ENCODE measurements around the gene SYNGR3.

Gene SYNGR3

GRCh38 chr16:1974157-1975070 is 15.4 kb upstream of the SYNGR3 start:
- no peaks in the 10 kb centered on the region for H3K9me3 ChIP-seq (ENCODE audit: insufficient read depth, low read depth, low read length)
- H3K27me3 ChIP-seq (ENCODE audit: insufficient read depth, low read length), result peaks cover 9% of the 10 kb centered on the region
- no peak overlapping the region for H3K4me3 ChIP-seq (ENCODE audit: low read length)
- H3K9ac ChIP-seq (ENCODE audit: low read depth, low read length), result no peak overlapping the region
- no peak overlapping the region for H3K27ac ChIP-seq (ENCODE audit: low read length)
- peaks cover 36% of the 10 kb centered on the region for H3K36me3 ChIP-seq (ENCODE audit: insufficient read depth, low read depth, low read length)
- no peaks in the 10 kb centered on the region; the same call in 1 of the 2 replicates for H3K4me1 ChIP-seq (ENCODE audit: insufficient read depth, low read length)

GRCh38 chr16:1975432-1976215 is 14.1 kb upstream of the SYNGR3 start:
- Histone ChIP-seq H3K9ac (ENCODE audit: low read depth, low read length) (no peak overlapping the region), H3K27ac (ENCODE audit: low read length) (no peak overlapping the region), H3K36me3 (ENCODE audit: insufficient read depth, low read depth, low read length) (peaks cover 36% of the 10 kb centered on the region), H3K27me3 (ENCODE audit: insufficient read depth, low read length) (peaks cover 22% of the 10 kb centered on the region), H3K4me3 (ENCODE audit: low read length) (no peak overlapping the region), H3K9me3 (ENCODE audit: insufficient read depth, low read depth, low read length) (no peaks in the 10 kb centered on the region), H3K4me1 (ENCODE audit: insufficient read depth, low read length) (no peaks in the 10 kb centered on the region; the same call in 1 of the 2 replicates)

GRCh38 chr16:1976216-1976520 is 13.6 kb upstream of the SYNGR3 start:
- no peak overlapping the region for H3K27ac ChIP-seq (ENCODE audit: low read length)
- peaks cover 27% of the 10 kb centered on the region for H3K27me3 ChIP-seq (ENCODE audit: insufficient read depth, low read length)
- H3K36me3 ChIP-seq (ENCODE audit: insufficient read depth, low read depth, low read length), result peaks cover 36% of the 10 kb centered on the region
- no peaks in the 10 kb centered on the region for H3K9me3 ChIP-seq (ENCODE audit: insufficient read depth, low read depth, low read length)
- peaks cover under 1% of the 10 kb centered on the region; the same call in 1 of the 2 replicates for H3K4me1 ChIP-seq (ENCODE audit: insufficient read depth, low read length)
- H3K9ac ChIP-seq (ENCODE audit: low read depth, low read length), result no peak overlapping the region
- H3K4me3 ChIP-seq (ENCODE audit: low read length), result no peak overlapping the region

GRCh38 chr16:1976951-1977874 is 12.6 kb upstream of the SYNGR3 start:
- H3K9ac ChIP-seq (ENCODE audit: low read depth, low read length), result no peak overlapping the region
- peaks cover 5% of the 10 kb centered on the region; the same call in 1 of the 2 replicates for H3K4me1 ChIP-seq (ENCODE audit: insufficient read depth, low read length)
- no peaks in the 10 kb centered on the region for H3K9me3 ChIP-seq (ENCODE audit: insufficient read depth, low read depth, low read length)
- no peak overlapping the region for H3K27ac ChIP-seq (ENCODE audit: low read length)
- H3K27me3 ChIP-seq (ENCODE audit: insufficient read depth, low read length), result peaks cover 37% of the 10 kb centered on the region
- no peak overlapping the region for H3K4me3 ChIP-seq (ENCODE audit: low read length)
- peaks cover 36% of the 10 kb centered on the region for H3K36me3 ChIP-seq (ENCODE audit: insufficient read depth, low read depth, low read length)

GRCh38 chr16:1977875-1978268 is 11.9 kb upstream of the SYNGR3 start:
- H3K27me3 ChIP-seq (ENCODE audit: insufficient read depth, low read length), result peaks cover 44% of the 10 kb centered on the region
- H3K9me3 ChIP-seq (ENCODE audit: insufficient read depth, low read depth, low read length), result no peaks in the 10 kb centered on the region
- H3K36me3 ChIP-seq (ENCODE audit: insufficient read depth, low read depth, low read length), result peaks cover 36% of the 10 kb centered on the region
- H3K4me1 ChIP-seq (ENCODE audit: insufficient read depth, low read length), result peaks cover 5% of the 10 kb centered on the region; the same call in 1 of the 2 replicates
- H3K4me3 ChIP-seq (ENCODE audit: low read length), result no peak overlapping the region
- no peak overlapping the region for H3K27ac ChIP-seq (ENCODE audit: low read length)
- no peak overlapping the region for H3K9ac ChIP-seq (ENCODE audit: low read depth, low read length)

- Histone ChIP-seq H3K36me3 (ENCODE audit: insufficient read depth, low read depth, low read length) (peaks cover 36% of the 10 kb centered on the region), H3K4me1 (ENCODE audit: insufficient read depth, low read length) (peaks cover 5% of the 10 kb centered on the region; the same call in 1 of the 2 replicates), H3K27ac (ENCODE audit: low read length) (no peak overlapping the region), H3K9me3 (ENCODE audit: insufficient read depth, low read depth, low read length) (no peaks in the 10 kb centered on the region), H3K9ac (ENCODE audit: low read depth, low read length) (no peak overlapping the region; the same call in 1 of the 2 replicates), H3K4me3 (ENCODE audit: low read length) (peak overlapping the region; percentile 56; the same call in 1 of the 2 replicates), H3K27me3 (ENCODE audit: insufficient read depth, low read length) (peaks cover 49% of the 10 kb centered on the region)
Measured at GRCh38 chr16:1978476-1979120, 11.2 kb upstream of the SYNGR3 start.

GRCh38 chr16:1979271-1980029 is 10.3 kb upstream of the SYNGR3 start:
- Histone ChIP-seq H3K4me3 (ENCODE audit: low read length) (peak overlapping the region; percentile 56; the same call in 1 of the 2 replicates), H3K27me3 (ENCODE audit: insufficient read depth, low read length) (peaks cover 49% of the 10 kb centered on the region)

GRCh38 chr16:1980030-1980769 is 9.6 kb upstream of the SYNGR3 start:
- Histone ChIP-seq H3K9me3 (ENCODE audit: insufficient read depth, low read depth, low read length) (no peaks in the 10 kb centered on the region), H3K9ac (ENCODE audit: low read depth, low read length) (peak overlapping the region; percentile 61; the same call in 1 of the 2 replicates), H3K4me3 (ENCODE audit: low read length) (peak overlapping the region; percentile 56; the same call in 1 of the 2 replicates), H3K36me3 (ENCODE audit: insufficient read depth, low read depth, low read length) (peaks cover 28% of the 10 kb centered on the region), H3K27me3 (ENCODE audit: insufficient read depth, low read length) (peaks cover 49% of the 10 kb centered on the region), H3K4me1 (ENCODE audit: insufficient read depth, low read length) (peaks cover 9% of the 10 kb centered on the region; the same call in 1 of the 2 replicates), H3K27ac (ENCODE audit: low read length) (no peak overlapping the region)

More at GRCh38 chr16:1979271-1980029, 10.3 kb upstream of the SYNGR3 start:
- Histone ChIP-seq H3K9ac (ENCODE audit: low read depth, low read length) (peak overlapping the region; percentile 61), H3K9me3 (ENCODE audit: insufficient read depth, low read depth, low read length) (no peaks in the 10 kb centered on the region), H3K36me3 (ENCODE audit: insufficient read depth, low read depth, low read length) (peaks cover 33% of the 10 kb centered on the region), H3K4me1 (ENCODE audit: insufficient read depth, low read length) (peaks cover 5% of the 10 kb centered on the region; the same call in 1 of the 2 replicates), H3K27ac (ENCODE audit: low read length) (no peak overlapping the region)

GRCh38 chr16:1980770-1981087 is 9.0 kb upstream of the SYNGR3 start:
- Histone ChIP-seq H3K27ac (ENCODE audit: low read length) (no peak overlapping the region), H3K27me3 (ENCODE audit: insufficient read depth, low read length) (peaks cover 49% of the 10 kb centered on the region), H3K9me3 (ENCODE audit: insufficient read depth, low read depth, low read length) (no peaks in the 10 kb centered on the region), H3K9ac (ENCODE audit: low read depth, low read length) (no peak overlapping the region), H3K4me3 (ENCODE audit: low read length) (no peak overlapping the region), H3K4me1 (ENCODE audit: insufficient read depth, low read length) (peaks cover 9% of the 10 kb centered on the region; the same call in 1 of the 2 replicates), H3K36me3 (ENCODE audit: insufficient read depth, low read depth, low read length) (peaks cover 28% of the 10 kb centered on the region)

GRCh38 chr16:1981398-1981836 is 8.4 kb upstream of the SYNGR3 start, which contains the start of gene NOXO1:
Gene NOXO1, minus strand, starts transcription at chr16:1981469. Its CDS starts 290 bp downstream, at chr16:1981179.
- no peak within 1 kb of the TSS for H3K4me3 ChIP-seq (ENCODE audit: low read length)
- H3K27ac ChIP-seq (ENCODE audit: low read length), result no peak within 1 kb of the TSS
- H3K9me3 ChIP-seq (ENCODE audit: insufficient read depth, low read depth, low read length), result no peaks in the 10 kb centered on the region
- no peak within 1 kb of the TSS for H3K9ac ChIP-seq (ENCODE audit: low read depth, low read length)
- peaks cover 9% of the 10 kb centered on the region; the same call in 1 of the 2 replicates for H3K4me1 ChIP-seq (ENCODE audit: insufficient read depth, low read length)
- peaks cover 28% of the 10 kb centered on the region for H3K36me3 ChIP-seq (ENCODE audit: insufficient read depth, low read depth, low read length)
- H3K27me3 ChIP-seq (ENCODE audit: insufficient read depth, low read length), result peaks cover 49% of the 10 kb centered on the region

All from iPS-20b (cell line).